Measurements from ENCODE around the gene PRG3.

The PRG3 gene

GRCh38 chr11:57380975-57381374 is at the start of gene PRG3:
Gene PRG3 (minus strand): TSS chr11:57381150. CDS start chr11:57380708, 442 bp downstream.
- DNase-seq (ENCODE audit: low read depth), result no peak
- TF ChIP-seq, protein P1, sequence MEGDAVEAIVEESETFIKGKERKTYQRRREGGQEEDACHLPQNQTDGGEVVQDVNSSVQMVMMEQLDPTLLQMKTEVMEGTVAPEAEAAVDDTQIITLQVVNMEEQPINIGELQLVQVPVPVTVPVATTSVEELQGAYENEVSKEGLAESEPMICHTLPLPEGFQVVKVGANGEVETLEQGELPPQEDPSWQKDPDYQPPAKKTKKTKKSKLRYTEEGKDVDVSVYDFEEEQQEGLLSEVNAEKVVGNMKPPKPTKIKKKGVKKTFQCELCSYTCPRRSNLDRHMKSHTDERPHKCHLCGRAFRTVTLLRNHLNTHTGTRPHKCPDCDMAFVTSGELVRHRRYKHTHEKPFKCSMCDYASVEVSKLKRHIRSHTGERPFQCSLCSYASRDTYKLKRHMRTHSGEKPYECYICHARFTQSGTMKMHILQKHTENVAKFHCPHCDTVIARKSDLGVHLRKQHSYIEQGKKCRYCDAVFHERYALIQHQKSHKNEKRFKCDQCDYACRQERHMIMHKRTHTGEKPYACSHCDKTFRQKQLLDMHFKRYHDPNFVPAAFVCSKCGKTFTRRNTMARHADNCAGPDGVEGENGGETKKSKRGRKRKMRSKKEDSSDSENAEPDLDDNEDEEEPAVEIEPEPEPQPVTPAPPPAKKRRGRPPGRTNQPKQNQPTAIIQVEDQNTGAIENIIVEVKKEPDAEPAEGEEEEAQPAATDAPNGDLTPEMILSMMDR (conservative IDR thresholded peaks at IDR 0.05; ENCODE audit: low read depth, low read length), result no peak
- H3K4me3 ChIP-seq (ENCODE audit: low read length), result no peak within 1 kb of the TSS

DNA sequence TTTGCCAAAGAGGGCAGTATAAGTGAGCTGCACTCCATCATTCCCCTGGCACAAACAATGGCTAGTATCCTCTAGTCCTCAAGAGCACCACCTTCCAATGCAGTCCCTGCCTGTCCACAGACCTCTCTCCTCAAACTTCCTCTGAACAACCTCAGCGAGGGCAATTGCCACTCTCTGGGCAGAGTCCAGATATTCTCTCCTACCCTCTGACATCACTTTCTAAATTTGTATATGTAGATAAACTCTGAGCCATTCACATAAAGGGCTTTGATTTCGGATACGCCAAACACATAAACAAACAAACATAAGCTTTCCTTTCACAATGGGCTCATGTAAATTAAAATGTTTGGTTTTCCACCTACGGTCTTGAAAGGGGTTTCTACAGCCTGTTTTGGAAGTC is 49.0 kb upstream of the PRG3 start:
- TF ChIP-seq, protein P1 (conservative IDR thresholded peaks at IDR 0.05; ENCODE audit: low read depth, low read length), result no peak
- no peak for DNase-seq (ENCODE audit: low read depth)
- no peak overlapping the region for H3K4me3 ChIP-seq (ENCODE audit: low read length)

DNA sequence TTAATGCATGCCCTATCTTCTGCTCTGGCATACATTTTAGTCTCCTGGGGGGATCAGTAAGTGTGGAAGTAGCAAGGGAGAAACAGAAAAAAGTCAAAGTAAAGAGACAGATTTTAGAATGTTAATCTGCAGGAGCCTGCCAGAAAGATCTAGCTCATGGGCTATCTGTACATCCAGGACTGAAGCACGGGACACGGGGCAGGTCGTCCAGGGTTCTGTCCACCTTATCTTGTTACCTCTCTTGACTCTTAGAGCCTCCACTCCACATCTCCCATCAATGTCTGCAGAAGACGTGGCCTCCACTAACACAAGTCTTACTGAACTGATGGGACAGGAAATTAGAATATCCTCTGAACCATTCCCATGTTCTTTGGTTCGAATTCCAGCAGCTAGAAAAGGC is 47.7 kb upstream of the PRG3 start:
- TF ChIP-seq, protein P1 (conservative IDR thresholded peaks at IDR 0.05; ENCODE audit: low read depth, low read length), result no peak
- H3K4me3 ChIP-seq (ENCODE audit: low read length), result no peak overlapping the region
- DNase-seq (ENCODE audit: low read depth), result no peak

- H3K4me3 ChIP-seq (ENCODE audit: low read length), result no peak overlapping the region
- no peak for DNase-seq (ENCODE audit: low read depth)
Measured at GRCh38 chr11:57427727-57428082, 46.8 kb upstream of the PRG3 start.

DNA sequence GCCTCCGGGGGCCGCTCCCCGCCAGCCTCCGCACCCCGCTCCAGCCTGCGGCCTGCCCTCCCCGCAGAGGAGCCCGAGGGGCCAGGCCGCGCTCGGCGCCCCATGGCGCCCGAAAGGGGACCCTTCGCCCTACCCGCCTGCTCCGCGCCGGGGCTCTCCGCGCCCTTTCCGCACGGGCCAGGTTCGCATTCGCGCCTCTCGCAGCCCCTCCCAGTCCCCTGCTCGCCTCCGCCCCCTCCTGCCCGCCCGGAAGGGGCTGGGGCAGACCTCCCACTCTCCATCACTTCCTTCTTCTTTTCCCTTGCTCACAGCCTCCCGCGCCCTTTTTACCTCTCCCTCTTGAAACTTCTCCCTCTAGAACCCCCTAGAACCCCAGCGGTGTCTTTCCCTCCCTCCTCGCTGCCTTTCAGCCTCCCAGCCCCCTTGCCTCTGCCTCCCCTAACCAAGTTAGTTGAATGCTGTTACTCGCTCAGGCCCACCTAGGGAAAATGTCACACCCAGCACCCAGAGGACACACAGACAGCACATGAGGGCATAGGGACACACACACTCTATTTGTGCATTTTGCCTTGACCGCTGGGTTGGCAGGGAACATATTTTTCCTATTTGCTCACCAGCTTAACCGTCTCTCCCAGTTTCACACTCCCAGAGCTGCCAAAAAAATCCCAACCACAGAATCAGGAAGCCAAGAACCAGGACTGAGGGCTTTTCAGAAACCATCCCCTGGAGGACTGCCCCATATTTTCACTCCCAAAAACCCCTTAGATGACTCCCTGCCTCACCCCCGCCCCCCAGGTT is 46.2 kb upstream of the PRG3 start, which contains the start of gene SLC43A3:
Gene SLC43A3 (minus strand): TSS at position 193 of the 798 bp plus-strand sequence. CDS start 949 bp downstream, outside the sequence.
- DNase-seq (ENCODE audit: low read depth), result peak; percentile 59
- peak within 1 kb of the TSS; percentile 44 for H3K4me3 ChIP-seq (ENCODE audit: low read length)
- TF ChIP-seq, protein P1 (conservative IDR thresholded peaks at IDR 0.05; ENCODE audit: low read depth, low read length), result no peak

More at GRCh38 chr11:57427727-57428082, 46.8 kb upstream of the PRG3 start:
- TF ChIP-seq, protein P1 (conservative IDR thresholded peaks at IDR 0.05; ENCODE audit: low read depth, low read length), result no peak

DNA sequence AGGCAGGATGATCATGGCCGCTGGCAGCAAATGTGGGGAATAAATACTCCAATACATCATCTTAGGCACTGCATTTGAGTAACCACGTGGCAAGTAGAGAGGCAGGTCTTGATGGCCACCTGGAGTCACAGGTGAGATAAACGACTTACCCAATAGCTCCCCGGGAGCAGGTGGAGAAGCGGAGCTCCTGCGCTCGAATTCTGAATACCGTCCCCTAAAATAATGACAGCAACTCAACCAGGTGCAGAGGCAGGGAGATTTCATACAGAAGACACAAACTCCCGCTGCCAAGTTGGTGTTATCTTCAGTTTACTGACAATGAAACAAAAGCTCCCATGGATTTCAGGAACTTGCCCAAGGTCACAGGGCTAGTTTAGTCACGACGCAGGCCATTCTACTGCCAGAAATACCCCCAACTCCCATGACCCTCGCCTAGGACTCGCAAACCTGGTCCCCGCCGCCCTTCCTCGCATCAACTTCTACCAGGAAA is 45.5 kb upstream of the PRG3 start:
- no peak for DNase-seq (ENCODE audit: low read depth)
- TF ChIP-seq, protein P1 (conservative IDR thresholded peaks at IDR 0.05; ENCODE audit: low read depth, low read length), result no peak

More for the DNA sequence above, 45.5 kb upstream of the PRG3 start:
- peak overlapping the region; percentile 44 for H3K4me3 ChIP-seq (ENCODE audit: low read length)

Measured in retinal pigment epithelial cell (primary cell).